CD4-positive, alpha-beta T cell treated with Interferon alpha-2 for 1 hour (primary cell): Measurements from ENCODE around the gene RHBDL1.
"Not testable (repeated sequence)": the region's sequence is repeated elsewhere in the genome, so short reads cannot be mapped to it uniquely, and the experiment has no call there.

Experiments
- DNase-seq, 2 donors: peaks; one replicate each; pipeline ENCODE4 v3.0.0-alpha.2; 2020 to 2022

RHBDL1 gene

GRCh38 chr16:687499-687898, 12.0 kb downstream of the RHBDL1 start:
- DNase-seq, result no peak

GRCh38 chr16:689175-689897, 13.9 kb downstream of the RHBDL1 start:
- no peak for DNase-seq

DNA sequence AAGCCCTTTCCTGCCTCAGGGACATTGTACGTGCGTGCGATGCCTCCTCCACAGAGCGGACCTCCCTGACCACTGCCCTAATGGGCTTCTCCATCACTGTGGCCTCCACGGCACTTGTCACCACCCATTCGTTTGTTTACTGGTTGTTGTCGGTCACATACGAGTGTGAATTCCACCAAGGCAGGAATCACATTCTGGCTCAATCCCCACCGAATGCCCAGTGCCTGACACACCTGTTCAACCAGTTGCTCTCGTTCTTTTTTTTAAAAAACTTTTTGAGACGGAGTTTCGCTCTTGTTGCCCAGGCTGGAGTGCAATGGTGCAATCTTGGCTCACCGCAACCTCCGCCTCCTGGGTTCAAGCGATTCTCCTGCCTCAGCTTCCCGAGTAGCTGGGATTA, 15.8 kb downstream of the RHBDL1 start:
- DNase-seq, result not testable (repeated sequence)

DNA sequence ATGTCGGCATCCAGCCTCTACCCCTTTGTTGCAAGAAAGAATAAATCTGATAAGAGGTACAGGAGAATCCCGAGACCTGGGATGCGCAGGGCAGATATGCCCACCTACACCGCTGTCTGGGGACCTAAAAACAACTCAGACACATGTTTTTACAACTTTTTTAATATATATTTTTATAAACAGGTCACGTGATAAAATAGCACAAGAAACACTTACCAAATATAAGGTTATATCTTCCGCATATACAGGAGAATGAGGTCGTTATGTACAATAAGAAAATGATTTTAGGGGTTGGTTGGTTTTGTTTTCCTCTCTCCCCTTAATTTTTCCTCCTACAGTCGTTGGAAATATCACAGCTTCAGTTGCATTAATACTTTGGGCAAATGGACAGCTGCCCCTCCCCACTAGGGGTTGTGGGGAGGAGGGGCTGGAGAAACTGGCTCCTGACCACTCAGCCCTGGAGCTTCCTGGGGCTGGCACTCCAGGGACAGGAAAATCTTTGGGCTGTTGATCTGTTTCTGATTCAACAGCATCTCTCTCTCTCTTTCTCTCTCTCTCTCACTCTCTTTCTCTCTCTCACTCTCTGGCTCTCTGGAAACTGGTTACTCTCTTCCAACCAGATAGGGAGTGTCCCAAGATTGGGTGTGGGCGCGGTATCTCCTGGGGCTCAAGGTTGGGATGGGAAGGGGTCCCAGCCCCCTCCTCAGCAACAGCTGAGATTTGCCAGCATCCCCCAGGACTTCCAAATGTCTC, 17.1 kb downstream of the RHBDL1 start:
- no peak for DNase-seq

- DNase-seq, result no peak
These were observed 17.9 kb downstream of the RHBDL1 start for GRCh38 chr16:693364-693763.

GRCh38 chr16:693766-694165, 18.3 kb downstream of the RHBDL1 start:
- DNase-seq, result no peak

DNA sequence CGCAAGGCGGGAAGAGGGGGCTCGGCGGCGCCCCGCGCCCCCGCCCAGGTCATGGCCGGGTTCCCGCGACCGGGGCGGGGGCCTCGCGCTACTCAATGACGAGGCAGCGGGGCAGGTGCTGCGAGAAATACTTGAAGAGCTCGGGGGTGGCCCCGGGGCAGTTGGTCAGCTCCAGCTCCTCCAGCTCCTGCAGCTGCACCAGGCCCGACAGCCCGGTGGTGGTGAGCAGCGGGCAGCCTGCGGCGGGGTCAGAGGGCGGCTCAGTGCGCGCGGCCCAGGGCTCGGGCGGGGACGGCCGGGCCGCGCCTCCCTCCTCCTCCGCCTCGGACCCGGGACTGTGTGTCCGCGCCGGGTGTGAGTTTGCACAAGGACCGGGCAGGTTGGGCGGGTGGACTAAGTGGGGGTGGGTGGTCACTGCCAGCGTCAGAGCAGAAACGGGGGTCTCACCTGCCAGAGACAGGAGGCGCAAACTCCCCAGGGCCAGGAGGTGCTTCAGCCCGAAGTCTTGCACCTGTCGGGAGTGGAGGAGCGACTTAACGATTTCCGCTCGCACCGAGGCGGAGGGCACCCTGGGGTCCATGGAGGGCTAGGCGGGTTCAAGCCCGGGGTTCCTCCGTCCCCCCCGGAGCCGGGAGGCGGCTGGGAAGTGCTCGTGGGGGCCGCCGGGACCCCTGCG, 18.9 kb downstream of the RHBDL1 start:
- no peak for DNase-seq

DNA sequence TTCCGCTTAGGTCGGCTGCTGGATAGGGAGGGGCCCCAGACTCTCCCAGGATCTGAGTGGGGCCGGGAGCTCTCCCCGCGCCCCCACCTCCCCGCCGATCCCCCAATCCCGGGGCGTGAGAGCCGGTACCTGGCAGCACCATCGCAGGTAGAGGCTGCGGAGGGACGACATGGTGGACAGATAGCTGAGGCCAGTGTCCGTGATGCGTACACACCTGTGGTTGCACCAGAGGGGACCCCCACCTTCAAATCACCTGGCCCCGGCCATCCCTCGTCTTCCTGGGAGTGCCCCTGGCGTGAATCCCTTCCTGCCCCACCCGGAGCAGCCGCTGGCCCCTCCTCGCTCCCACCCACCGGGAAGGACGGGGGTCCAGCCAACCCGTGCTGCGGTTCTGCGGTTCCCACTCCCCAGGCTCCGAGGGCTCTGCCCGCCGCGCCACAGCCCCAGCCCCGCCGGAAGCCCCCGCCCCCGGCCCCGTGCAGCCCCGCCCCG, 19.4 kb downstream of the RHBDL1 start:
- no peak for DNase-seq

GRCh38 chr16:695355-696089, 20.1 kb downstream of the RHBDL1 start:
- DNase-seq, result peak; percentile 57 to 78

DNA sequence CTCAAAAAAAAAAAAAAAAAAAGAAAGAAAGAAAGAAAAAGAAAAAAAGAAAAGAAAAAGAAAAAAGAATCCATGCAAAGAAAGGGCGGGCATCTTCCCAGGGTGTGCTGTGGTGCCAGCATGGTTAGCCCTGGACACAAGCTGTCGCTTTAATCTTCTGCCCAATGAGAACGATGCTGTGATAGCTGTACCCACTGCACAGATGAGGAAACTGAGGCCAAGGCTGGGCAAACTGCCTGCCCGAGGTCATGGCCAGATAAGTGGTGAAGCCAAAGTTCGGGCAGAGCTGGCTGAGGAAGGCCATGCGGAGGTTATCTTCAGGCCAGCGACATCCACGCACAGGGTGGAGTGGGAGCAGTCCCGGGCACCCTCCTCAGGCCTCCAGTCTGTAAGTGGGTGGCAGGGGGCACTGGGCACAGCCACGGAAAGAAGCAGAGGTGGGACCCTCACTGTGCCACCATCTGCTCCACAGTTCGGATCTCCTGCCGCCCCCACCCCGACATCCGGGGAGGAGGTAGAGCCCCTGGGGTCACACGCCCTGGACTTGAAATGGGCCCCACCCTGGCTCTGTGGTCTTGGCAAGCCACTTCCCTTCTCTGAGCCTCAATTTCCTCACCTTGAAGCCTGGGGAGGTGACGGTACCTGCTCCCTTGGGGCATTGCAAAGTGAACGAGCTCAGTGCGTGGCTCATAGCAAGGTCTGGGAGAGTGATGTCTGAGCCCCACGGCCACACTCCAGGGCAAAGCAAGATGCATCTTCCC, 23.6 kb downstream of the RHBDL1 start:
- DNase-seq, result peak in 1 of 2 donors; percentile 37

DNA sequence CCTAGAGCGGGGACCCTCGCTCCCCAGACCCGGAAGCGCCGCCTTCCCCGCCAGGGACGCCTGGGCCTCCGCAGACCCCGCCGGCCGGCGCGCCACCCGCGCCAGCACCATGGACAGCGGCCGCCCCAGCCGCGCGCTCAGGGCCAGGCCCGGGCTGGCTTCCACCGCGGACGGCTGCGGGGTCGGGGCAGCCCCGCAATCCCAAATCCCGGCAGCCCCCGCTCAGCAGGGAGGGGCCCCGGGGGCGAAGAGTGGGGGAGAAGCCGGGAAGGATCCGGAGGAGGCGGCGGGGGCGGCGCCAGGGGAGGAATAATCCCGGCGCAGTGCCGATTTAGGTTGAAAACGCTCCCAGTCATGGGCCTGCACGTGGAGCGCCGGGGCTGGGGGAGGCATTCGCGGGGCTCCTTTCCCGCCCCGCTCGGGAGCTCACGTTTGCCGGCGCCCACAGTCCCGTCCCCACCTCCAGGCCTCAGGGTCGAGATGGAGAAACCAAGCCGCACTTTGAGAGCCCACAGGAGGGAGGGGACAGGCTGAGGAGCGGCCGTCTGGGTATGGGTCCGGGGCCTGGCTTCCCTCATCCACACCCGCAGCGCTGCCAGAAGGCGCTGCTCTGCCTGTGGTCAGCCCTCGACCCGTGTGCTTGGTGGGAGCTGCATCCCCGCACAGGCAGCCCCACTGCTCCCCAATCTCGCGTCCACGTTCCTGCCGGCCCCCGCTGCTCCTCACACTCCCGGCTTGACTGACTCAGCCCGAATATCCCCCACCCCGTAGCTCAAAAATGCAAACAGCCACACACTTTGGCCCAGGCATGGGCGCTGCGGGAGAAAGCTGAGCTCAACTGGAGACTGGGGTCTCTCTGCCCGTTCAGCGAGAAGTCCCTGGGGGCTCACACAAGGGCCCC, 25.5 kb downstream of the RHBDL1 start:
- peak in 1 of 2 donors; percentile 64 for DNase-seq

DNA sequence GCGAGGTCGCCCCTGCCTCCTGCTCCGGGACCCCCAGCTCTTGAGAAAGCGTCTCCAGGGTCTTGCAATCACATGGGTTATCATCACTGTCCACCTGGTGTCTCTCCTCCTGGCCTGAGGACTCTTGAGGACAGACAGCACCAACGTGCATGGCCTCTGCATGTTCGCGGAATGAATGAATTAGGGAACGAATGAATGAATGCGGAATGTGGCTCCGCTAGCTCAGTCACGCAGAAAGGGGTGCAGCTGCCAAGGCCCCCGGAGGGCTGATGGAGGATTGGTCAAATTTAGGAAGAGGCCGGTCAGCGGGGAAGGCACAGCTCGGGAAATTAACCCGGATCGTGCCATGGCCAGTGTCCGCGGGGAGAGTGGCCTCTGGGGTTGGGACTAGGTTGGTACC, 26.9 kb downstream of the RHBDL1 start:
- DNase-seq, result no peak

- no peak for DNase-seq
These were observed 27.9 kb downstream of the RHBDL1 start for GRCh38 chr16:703406-703805.

- no peak for DNase-seq
These were observed 28.6 kb downstream of the RHBDL1 start for GRCh38 chr16:704047-704446.

- DNase-seq, result no peak
These were observed 29.3 kb downstream of the RHBDL1 start for GRCh38 chr16:704552-705380.

DNA sequence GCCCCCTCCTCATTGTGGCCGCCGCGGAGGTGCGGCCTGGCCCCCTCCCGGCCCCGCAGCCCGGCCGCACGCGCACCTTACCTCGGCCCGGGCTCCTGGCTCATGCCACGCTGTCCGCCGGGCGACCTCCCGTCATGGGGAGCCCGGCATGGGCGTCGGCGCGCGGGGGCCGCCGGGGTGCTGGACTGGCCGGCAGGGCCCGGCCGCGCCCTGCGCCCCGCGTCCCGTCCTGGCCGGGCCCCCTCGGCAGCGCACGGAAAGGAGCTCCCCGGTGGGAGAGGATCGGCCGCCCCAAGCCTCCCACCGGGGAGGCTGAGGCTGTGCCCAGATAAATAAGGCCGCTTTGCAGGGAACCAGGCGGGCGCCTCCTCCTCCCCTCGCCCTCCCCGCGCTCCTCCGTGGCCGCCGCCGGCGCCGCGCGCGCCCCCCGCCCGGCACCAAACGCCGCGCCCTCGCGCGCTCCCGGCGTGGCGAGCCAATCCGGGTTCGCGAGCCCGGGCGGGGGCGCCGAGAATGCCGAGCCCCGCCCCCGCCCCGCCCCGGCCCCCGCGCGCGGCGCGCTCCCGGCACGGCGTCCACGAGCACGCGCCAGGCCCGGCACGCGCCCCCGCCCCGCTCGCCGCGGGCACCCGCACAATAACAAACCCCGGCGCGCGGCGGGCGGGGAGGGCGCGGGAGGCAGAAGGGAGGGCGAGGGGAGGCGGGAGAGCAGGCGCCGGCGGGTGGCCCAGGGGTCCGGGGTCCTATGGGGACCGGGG, 30.1 kb downstream of the RHBDL1 start, which contains the start of gene FBXL16:
TSS of gene FBXL16 (minus strand) at position 371 of the 758 bp plus-strand sequence. CDS start 8,396 bp downstream, outside the sequence.
- no peak for DNase-seq

- DNase-seq, result no peak
These were observed 31.0 kb downstream of the RHBDL1 start for GRCh38 chr16:706189-707061.

- no peak for DNase-seq
These were observed 31.6 kb downstream of the RHBDL1 start for GRCh38 chr16:707062-707538.
